ENCODE results near the gene TNFRSF11A.

DNA sequence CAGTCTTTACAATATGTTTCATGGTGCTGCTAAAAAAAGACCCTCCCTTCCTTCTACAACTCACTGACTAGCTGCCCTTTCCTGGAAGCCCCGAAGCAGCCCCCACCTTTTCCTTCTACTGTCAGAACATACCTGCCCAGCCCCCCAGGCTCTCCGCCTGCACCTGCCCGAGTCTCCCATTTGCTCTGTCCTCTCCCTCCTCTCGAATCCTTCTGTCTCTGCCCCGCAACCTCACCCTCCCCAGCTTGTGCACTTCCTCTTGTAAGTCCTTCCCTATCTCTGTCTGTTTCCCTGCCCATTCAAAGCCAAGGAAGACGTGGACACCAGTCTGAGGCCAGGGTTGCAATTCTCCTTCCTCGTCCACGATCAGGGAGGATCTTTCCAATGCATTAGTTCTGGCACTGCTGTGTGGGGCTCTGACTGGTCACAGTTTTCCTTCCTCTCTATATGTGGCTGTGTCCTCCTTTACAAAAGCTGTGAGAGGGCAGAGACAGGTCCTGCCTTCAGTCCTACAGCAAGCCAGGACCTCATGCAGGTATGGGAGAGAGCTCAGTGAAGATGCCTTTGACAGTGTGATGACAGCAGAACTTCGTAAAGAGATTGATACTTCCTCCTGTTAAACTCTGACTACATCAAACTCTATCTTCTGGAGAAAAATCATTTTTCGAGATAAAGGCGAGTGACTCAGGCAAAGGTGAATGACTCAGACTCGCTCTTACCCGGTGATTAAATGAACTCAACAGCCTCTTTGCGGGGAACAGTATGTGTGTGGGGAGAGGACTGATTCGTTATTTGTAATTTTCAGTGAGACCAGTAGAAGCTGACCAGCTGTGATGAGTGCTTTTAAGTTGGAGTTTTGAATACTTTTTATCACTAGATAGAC is 14.2 kb downstream of the TNFRSF11A start:
- TF ChIP-seq POLR2AphosphoS5 (IDR thresholded peaks at IDR 0.05; ENCODE audit: low read depth, low read length), result no peak
- TF ChIP-seq POLR2A (IDR thresholded peaks at IDR 0.05; ENCODE audit: low read depth, low read length), result no peak
- no peak for TF ChIP-seq TAF1 (IDR thresholded peaks at IDR 0.05; ENCODE audit: borderline replicate concordance, low read depth, low read length)

Measured in GM12892 (cell line).